ENCODE data around the gene IL32. TPM values are rescaled to one million over a fixed set of nuclear protein-coding genes. Genes with fewer than 3 reads are reported as not detected.
A peak's percentile ranks its signal among the peaks of the same experiment; 100 is the strongest.
"Not testable (repeated sequence)": the region's sequence is repeated elsewhere in the genome, so short reads cannot be mapped to it uniquely, and the experiment has no call there.

The IL32 gene
- total RNA-seq, 1 donor from 2014 or later, result 26.5 TPM

- no peak for DNase-seq
These were observed 5.2 kb downstream of the IL32 start for GRCh38 chr16:3070608-3071111.

GRCh38 chr16:3071655-3072054 is 6.2 kb downstream of the IL32 start:
- no peak for DNase-seq

GRCh38 chr16:3072148-3072547 is 6.7 kb downstream of the IL32 start:
- DNase-seq, result not testable (repeated sequence)

GRCh38 chr16:3072576-3073263 is 7.3 kb downstream of the IL32 start:
- not testable (repeated sequence) for DNase-seq

- no peak for DNase-seq
These were observed 8.0 kb downstream of the IL32 start for GRCh38 chr16:3073448-3073847.

GRCh38 chr16:3074860-3075522 is 9.6 kb downstream of the IL32 start:
- DNase-seq, result no peak

- no peak for DNase-seq
These were observed 10.1 kb downstream of the IL32 start for GRCh38 chr16:3075523-3075915.

GRCh38 chr16:3075946-3076345 is 10.5 kb downstream of the IL32 start:
- not testable (repeated sequence) for DNase-seq

GRCh38 chr16:3076577-3076976 is 11.1 kb downstream of the IL32 start:
- no peak for DNase-seq

- no peak for DNase-seq
These were observed 14.6 kb downstream of the IL32 start for GRCh38 chr16:3080024-3080423.

- not testable (repeated sequence) for DNase-seq
These were observed 16.5 kb downstream of the IL32 start for GRCh38 chr16:3081957-3082356.

- DNase-seq, result not testable (repeated sequence)
These were observed 18.0 kb downstream of the IL32 start for GRCh38 chr16:3083408-3083807.

- no peak for DNase-seq
These were observed 19.1 kb downstream of the IL32 start for GRCh38 chr16:3084491-3084890.

GRCh38 chr16:3084969-3085670 is 19.7 kb downstream of the IL32 start:
- no peak for DNase-seq

GRCh38 chr16:3085868-3086595 is 20.6 kb downstream of the IL32 start:
- DNase-seq, result no peak

- no peak for DNase-seq
These were observed 21.3 kb downstream of the IL32 start for GRCh38 chr16:3086596-3087242.

- DNase-seq, result peak; percentile 41
These were observed 22.1 kb downstream of the IL32 start for GRCh38 chr16:3087243-3088235.

GRCh38 chr16:3088450-3088849 is 23.0 kb downstream of the IL32 start:
- DNase-seq, result no peak

- DNase-seq, result no peak
These were observed 23.7 kb downstream of the IL32 start for GRCh38 chr16:3088925-3089716.
